Measurements from ENCODE around the gene PSME1. TPM values are rescaled to one million over a fixed set of nuclear protein-coding genes. Genes with fewer than 3 reads are reported as not detected.

PSME1 gene
- 51.5 and 134 TPM in 2 replicates for total RNA-seq

GRCh38 chr14:24135834-24136683, at the start of gene PSME1:
Gene PSME1 (plus strand): TSS chr14:24136194. CDS start chr14:24136263, 69 bp downstream.

GRCh38 chr14:24093901-24094840, 41.8 kb upstream of the PSME1 start, which contains the start of gene PCK2:
Gene PCK2 (plus strand): TSS chr14:24094311. CDS start chr14:24094406, 95 bp downstream.

GRCh38 chr14:24114532-24115421, 21.2 kb upstream of the PSME1 start, which contains the start of the genes DCAF11 and NRL:
Gene DCAF11 (plus strand): TSS chr14:24114777. CDS start chr14:24115595, 818 bp downstream.
Gene NRL (minus strand): TSS chr14:24114949. CDS start chr14:24082848, 32,101 bp downstream.

GRCh38 chr14:24130380-24130716, 5.6 kb upstream of the PSME1 start, which contains the start of gene FITM1:
Gene FITM1 (plus strand): TSS chr14:24130659. CDS start chr14:24131564, 905 bp downstream.

GRCh38 chr14:24141097-24141880, 5.3 kb downstream of the PSME1 start, which contains the start of gene EMC9:
Gene EMC9 (minus strand): TSS chr14:24141591. CDS start chr14:24141304, 287 bp downstream.

GRCh38 chr14:24146453-24146977, 10.5 kb downstream of the PSME1 start, which contains the start of gene PSME2:
Gene PSME2 (minus strand): TSS chr14:24146610. CDS start chr14:24146581, 29 bp downstream.

GRCh38 chr14:24146978-24147760, 11.2 kb downstream of the PSME1 start, which contains the start of gene RNF31:
Gene RNF31 (plus strand): TSS chr14:24147498. CDS start chr14:24147699, 201 bp downstream.

GRCh38 chr14:24160850-24161804, 25.1 kb downstream of the PSME1 start, which contains the start of gene IRF9:
Gene IRF9 (plus strand): TSS chr14:24161265. CDS start chr14:24162145, 880 bp downstream.

GRCh38 chr14:24171422-24172260, 35.6 kb downstream of the PSME1 start, which contains the start of gene REC8:
Gene REC8 (plus strand): TSS chr14:24172080. CDS start chr14:24172553, 473 bp downstream.

Small RNA genes within 50 kb of the gene (small RNA-seq; reads per million reads assigned to genes)
- gene IPO4 (ENCODE audit: low replicate concordance) (not detected), gene IRF9 (ENCODE audit: low replicate concordance) (not detected), gene RNA5SP383 (ENCODE audit: low replicate concordance) (0.46 reads per million, percentile 15 among the genes with 10 or more reads in this experiment)

Other genes with a start within 250 kb of the PSME1 start
- 23.8 and 49.9 TPM in 2 replicates for gene DHRS4, start 182.4 kb upstream of the PSME1 start, total RNA-seq
- 3.3 and 9.6 TPM in 2 replicates for gene DHRS4L2, start 147.3 kb upstream of the PSME1 start, total RNA-seq
- under 0.01 TPM in 1 of 2 replicates, not detected in the other for gene CARMIL3, start 84.2 kb upstream of the PSME1 start, total RNA-seq
- gene CPNE6, start 64.6 kb upstream of the PSME1 start, total RNA-seq, result under 0.01 TPM in 1 of 2 replicates, not detected in the other
- gene PCK2, start 41.9 kb upstream of the PSME1 start, total RNA-seq, result 10.3 and 48.8 TPM in 2 replicates
- gene DCAF11, start 21.4 kb upstream of the PSME1 start, total RNA-seq, result 42.9 and 54.3 TPM in 2 replicates
- gene NRL, start 21.2 kb upstream of the PSME1 start, total RNA-seq, result 0.72 and 1.3 TPM in 2 replicates
- gene FITM1, start 5.5 kb upstream of the PSME1 start, total RNA-seq, result 0.44 TPM in 1 of 2 replicates, not detected in the other
- gene EMC9, start 5.4 kb downstream of the PSME1 start, total RNA-seq, result 14.3 and 14.9 TPM in 2 replicates
- gene PSME2, start 10.4 kb downstream of the PSME1 start, total RNA-seq, result 71.8 and 89.9 TPM in 2 replicates
- gene RNF31, start 11.3 kb downstream of the PSME1 start, total RNA-seq, result 57.8 and 65.3 TPM in 2 replicates
- gene IRF9, start 25.1 kb downstream of the PSME1 start, total RNA-seq, result 58.9 and 78.3 TPM in 2 replicates
- 4.6 and 5.2 TPM in 2 replicates for gene REC8, start 35.9 kb downstream of the PSME1 start, total RNA-seq
- 45.1 and 87.8 TPM in 2 replicates for gene IPO4, start 52.6 kb downstream of the PSME1 start, total RNA-seq
- 89.9 and 103 TPM in 2 replicates for gene TM9SF1, start 59.2 kb downstream of the PSME1 start, total RNA-seq
- 0.14 and 0.22 TPM in 2 replicates for gene TSSK4, start 69.5 kb downstream of the PSME1 start, total RNA-seq
- 21.9 and 50.8 TPM in 2 replicates for gene CHMP4A, start 77.3 kb downstream of the PSME1 start, total RNA-seq
- gene MDP1, start 79.9 kb downstream of the PSME1 start, total RNA-seq, result 9.9 and 11.6 TPM in 2 replicates
- gene NEDD8, start 96.2 kb downstream of the PSME1 start, total RNA-seq, result 86.8 and 89.3 TPM in 2 replicates
- 78.6 and 87.8 TPM in 2 replicates for gene GMPR2, start 96.7 kb downstream of the PSME1 start, total RNA-seq
- 46.6 and 73.7 TPM in 2 replicates for gene TINF2, start 106.4 kb downstream of the PSME1 start, total RNA-seq
- gene TGM1, start 127.0 kb downstream of the PSME1 start, total RNA-seq, result 1.5 and 3.4 TPM in 2 replicates
- 37.9 and 45.2 TPM in 2 replicates for gene RABGGTA, start 135.4 kb downstream of the PSME1 start, total RNA-seq
- gene DHRS1, start 163.6 kb downstream of the PSME1 start, total RNA-seq, result 12.7 and 23.0 TPM in 2 replicates
- gene NOP9, start 163.7 kb downstream of the PSME1 start, total RNA-seq, result 15.5 and 39.7 TPM in 2 replicates
- gene CIDEB, start 171.8 kb downstream of the PSME1 start, total RNA-seq, result 0.22 and 1.0 TPM in 2 replicates
- gene LTB4R2, start 173.9 kb downstream of the PSME1 start, total RNA-seq, result 5.6 and 7.7 TPM in 2 replicates
- 0.88 and 1.0 TPM in 2 replicates for gene LTB4R, start 175.3 kb downstream of the PSME1 start, total RNA-seq
- 0.66 and 3.1 TPM in 2 replicates for gene ADCY4, start 198.9 kb downstream of the PSME1 start, total RNA-seq
- gene RIPK3, start 203.8 kb downstream of the PSME1 start, total RNA-seq, result not detected in 2 replicates
- gene NFATC4, start 232.0 kb downstream of the PSME1 start, total RNA-seq, result 35.7 and 57.7 TPM in 2 replicates